NCI-H2227 (cell line): ENCODE measurements around the gene CLTCL1.

Experiments
- DNase-seq: peaks from one replicate; lab custom pipeline; 2025; ENCODE audit not compliant: unreplicated experiment; lab: John Stamatoyannopoulos, UW

The CLTCL1 gene

DNA sequence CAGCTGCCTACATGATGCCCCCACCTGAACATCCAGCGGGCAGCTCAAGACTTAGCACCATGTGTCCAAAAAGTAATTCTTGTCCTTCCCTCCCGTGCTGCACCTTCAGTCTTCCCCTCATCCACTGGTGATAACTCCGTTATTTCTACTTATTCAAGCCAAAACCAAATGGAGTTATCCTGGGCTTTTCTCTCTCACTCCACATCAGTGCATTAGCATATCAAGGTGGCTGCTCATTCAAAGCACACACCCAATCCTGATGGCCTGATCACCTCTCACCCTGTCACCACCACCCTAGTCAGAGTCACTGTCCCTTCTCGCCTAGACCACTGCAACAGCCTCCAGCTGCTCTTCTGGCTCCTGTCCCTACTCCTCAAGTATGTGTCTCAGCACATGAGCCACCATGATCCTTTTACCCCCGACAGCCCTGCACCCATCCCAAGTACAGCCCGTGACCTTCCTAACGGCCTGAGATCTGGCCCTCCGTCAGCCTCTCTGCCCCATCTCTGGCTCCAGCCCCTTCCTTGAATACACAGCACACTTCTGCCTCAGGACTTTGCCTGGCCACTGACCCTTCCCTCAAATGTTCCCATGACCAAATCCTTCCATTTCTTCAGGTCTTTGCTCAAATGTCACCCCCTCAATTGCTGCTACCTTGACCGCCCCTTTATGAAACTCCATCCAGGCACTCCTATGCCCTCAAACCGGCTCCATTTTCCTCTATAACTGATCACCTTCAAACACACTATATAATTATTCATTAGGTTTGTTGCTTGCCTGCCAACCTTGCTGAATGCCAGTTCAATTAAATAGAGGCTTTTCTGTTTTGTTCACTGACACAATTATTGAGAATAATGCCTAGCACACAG, 93.3 kb downstream of the CLTCL1 start:
- no peak for DNase-seq

DNA sequence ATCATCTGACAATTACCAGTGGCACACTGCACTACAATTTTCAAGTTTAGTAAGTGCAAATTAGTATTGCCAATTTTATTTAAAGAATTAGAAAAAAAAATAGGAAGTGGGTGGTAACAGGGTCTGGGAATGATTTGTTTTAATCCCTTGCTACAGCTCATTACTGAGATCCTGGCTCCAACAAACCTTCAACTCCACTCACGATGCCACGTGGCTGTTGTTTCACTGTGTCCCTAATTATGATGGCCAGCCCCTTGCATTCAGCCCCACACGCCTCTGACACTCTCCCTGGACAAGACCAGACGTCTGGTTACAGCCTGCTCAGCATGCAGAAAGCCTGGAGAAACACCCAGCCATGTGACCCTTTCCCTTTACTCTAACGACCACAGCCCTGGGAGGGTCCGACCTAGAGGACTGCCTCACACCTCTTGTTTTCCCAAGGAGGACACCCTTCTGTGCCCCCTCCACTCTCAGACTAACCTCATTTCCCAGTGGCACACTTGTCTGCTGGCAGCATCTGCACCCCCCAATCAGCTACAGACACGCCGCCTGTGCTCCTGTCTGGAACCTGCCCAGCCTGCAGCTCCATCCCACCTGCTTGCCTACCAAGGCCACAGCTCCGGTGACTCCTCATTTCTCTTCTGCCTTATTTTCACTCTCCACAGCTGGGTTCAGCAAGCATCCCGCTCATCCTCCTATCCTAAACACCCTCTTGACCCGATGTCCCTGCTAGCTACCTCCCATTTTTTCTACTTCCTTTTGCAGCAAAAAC, 94.5 kb downstream of the CLTCL1 start:
- peak; percentile 26 for DNase-seq

GRCh38 chr22:19195796-19196731, 95.5 kb downstream of the CLTCL1 start:
- DNase-seq = no peak

GRCh38 chr22:19194766-19195536, 96.6 kb downstream of the CLTCL1 start:
- DNase-seq = no peak

- DNase-seq = no peak
Observed at GRCh38 chr22:19193879-19194278, 97.6 kb downstream of the CLTCL1 start.

DNA sequence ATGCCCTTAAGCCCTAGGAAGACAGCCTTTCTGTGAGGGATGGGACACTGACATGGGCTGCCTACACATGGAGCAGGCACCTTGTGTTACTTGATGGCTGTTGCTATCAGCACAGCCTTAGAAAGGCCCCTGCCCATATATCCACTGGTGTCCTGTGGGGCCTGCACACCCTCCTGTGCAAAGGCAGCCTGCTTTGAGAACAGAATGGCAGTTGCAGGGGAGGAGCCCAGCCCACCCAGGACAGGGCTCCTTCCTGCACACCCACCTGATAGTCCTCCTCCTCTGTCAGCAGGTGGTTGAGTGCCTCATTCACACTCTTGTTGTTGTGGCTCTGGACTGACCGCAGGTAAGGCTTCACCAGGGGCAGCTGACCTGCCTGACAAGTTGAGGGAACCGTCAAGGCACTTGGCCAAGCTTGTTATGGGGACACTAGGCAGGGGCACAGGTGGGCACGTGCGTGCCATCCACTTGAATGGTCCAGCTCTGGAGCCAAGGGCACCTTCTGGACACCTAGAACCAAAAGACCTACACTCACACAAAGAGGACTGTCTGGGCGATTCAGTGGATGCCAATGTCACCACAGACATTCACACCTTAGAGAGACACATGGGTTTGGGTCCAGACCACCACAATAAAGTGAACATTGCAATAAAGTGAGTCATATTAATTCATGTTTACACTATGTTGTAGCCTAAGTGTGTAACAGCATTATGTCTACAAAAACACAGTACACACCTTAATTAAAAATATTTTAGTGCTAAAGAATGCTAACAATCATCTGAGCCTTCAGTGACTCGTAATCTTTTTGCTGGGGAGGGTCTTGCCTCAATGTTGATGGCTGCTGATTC, 103.6 kb downstream of the CLTCL1 start:
- no peak for DNase-seq

GRCh38 chr22:19184276-19184997, 107.1 kb downstream of the CLTCL1 start:
- no peak for DNase-seq

- DNase-seq = no peak
Observed at GRCh38 chr22:19183216-19183615, 108.3 kb downstream of the CLTCL1 start.

- no peak for DNase-seq
Observed at GRCh38 chr22:19182472-19183157, 108.9 kb downstream of the CLTCL1 start.

DNA sequence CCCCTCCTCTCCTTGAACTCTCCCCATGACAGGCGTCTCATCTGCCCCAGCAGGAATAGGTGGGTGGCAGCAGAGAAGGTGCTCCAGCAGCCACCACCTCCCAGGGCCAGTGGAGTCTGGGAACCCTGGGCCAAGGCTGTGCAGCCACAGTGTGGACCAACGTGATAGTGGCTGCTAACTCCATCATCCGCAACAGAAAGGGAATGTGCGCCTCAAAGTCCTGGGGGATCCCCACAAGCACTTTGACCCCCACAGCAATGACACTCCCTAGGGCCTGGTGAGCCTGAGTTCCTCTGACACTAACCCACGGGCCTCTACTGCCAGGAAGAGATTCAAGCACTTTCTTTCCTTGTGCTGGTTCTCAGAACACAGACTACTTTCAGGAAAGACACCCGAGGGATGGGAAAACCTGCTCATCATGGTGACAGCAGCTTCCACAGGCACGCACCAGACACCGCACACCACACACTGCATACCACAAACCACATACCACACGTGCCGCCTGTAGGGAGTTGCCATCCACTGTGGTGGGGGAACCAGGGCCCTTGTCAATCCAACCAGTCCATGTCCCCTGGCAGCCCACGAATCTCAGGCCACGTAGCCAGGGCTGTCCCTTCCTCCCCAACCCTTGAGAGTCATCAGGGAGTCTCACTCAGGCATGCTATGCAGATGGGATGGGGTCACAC, 109.6 kb downstream of the CLTCL1 start:
- no peak for DNase-seq

GRCh38 chr22:19180740-19181410, 110.6 kb downstream of the CLTCL1 start:
- no peak for DNase-seq

DNA sequence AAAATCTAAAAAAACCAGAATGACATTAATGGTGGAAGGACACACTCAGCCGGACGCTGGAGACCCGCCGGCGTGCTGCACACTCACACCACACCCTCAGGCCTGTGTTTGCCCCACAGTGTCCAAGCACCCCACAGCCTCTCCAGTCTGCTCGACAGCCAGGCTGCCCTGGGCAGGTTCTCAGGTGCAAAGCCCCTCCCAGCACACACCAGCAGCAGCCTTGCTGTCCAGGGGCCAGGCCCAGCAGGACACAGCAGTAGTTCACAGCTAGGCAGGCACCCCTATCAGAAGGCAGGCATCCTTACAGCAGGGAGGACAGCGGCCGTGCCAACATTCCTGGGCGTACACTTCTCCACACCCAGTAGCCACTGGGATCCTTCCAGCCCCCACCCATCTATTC, 111.3 kb downstream of the CLTCL1 start:
- no peak for DNase-seq

- peak; percentile 84 for DNase-seq
Observed at GRCh38 chr22:19179497-19180048, 111.9 kb downstream of the CLTCL1 start.

DNA sequence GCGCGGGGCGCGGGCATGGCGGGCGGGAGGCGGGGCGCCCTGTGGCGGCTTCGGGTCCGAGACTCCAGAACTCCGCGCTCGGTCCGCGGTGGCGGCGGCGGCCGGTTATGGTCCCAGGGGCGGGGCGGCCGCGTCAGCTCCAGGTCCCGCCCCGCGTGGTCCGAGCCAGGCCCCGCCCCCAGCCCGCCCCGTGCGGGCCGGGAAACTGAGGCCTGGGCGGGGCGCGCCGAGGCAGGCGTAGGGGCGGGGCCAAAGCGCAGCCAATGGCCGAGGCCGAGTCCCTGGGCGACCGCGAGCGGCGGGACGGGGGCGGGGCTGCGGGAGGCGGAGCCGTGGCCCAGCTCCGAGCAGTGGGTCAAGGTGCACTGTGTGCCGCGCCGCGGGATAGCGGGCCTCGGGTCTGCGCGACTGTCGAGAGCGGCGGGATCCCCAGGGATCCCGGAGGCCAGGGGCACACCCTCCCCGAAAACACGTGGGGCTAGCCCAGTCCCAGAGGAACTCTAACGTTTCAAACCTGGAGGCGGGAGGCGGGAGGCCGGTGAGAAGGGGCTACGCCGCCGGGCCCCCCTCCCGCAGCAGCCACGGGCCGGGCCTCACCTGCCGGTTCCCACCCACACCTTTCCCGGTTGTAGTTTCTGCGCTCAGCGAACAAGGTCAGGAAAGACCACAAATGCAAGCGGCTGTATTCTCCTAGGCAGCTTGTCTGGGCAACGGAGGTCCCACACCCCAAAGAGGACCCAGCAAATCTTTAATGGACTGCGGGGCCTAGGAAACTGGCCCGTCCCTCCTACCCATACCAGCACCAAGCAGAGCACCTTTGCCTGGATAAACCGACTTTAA, 112.6 kb downstream of the CLTCL1 start, which contains the start of gene SLC25A1:
Gene SLC25A1, minus strand, starts transcription at position 80 of the 840 bp plus-strand sequence. Its CDS starts 63 bp downstream, at position 17.
- peak; percentile 95 for DNase-seq

DNA sequence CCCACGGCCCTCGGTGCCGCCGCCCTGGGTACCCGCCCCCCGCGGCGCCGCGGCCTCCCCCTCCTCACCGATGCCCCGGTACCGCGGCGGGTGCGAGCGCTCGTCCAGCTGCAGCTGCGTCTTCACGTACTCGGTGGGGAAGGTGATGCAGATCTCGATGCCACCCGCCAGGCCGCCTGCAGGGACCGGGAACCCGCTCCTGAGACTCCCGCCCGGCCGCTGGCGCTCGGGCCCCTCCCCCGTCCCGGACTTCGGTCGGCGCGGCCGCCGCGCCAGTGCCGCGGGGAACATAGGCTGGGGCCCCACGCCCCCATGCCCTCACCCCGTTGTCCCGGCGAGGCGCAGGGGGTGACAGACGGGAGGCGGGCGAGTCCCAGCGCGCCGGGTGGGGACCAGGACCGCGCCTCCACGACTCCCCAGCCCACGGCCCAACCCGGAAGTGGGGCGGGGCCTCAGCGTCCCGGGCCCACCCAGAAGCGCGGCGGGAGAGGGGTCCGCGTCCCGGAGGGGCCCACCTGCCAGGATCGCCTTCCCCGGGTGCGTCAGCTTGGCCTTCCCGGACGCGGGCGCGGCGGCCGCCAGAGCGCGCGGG, 113.4 kb downstream of the CLTCL1 start:
- peak; percentile 89 for DNase-seq
